GM12872 (cell line): ENCODE measurements around the gene EDDM3A.

Source experiments
- CTCF ChIP-seq: IDR thresholded peaks from 3 replicates; pipeline ENCODE4 v1.5.1; 2011; ENCODE audit warnings: low read depth, mild to moderate bottlenecking, low read length, moderate library complexity; ENCODE audit not compliant: insufficient read depth

Gene EDDM3A

GRCh38 chr14:20707622-20708021, 38.1 kb upstream of the EDDM3A start:
- TF ChIP-seq CTCF = no peak

- TF ChIP-seq CTCF = no peak
Observed at GRCh38 chr14:20711261-20711660, 34.4 kb upstream of the EDDM3A start.

- TF ChIP-seq CTCF = no peak
Observed at GRCh38 chr14:20711685-20712084, 34.0 kb upstream of the EDDM3A start.

GRCh38 chr14:20712904-20713303, 32.8 kb upstream of the EDDM3A start:
- TF ChIP-seq CTCF = no peak

GRCh38 chr14:20714593-20715250, 31.0 kb upstream of the EDDM3A start:
- TF ChIP-seq CTCF = no peak

GRCh38 chr14:20719777-20720176, 25.9 kb upstream of the EDDM3A start:
- TF ChIP-seq CTCF = no peak

GRCh38 chr14:20720741-20721140, 24.9 kb upstream of the EDDM3A start:
- no peak for TF ChIP-seq CTCF

GRCh38 chr14:20722016-20722415, 23.7 kb upstream of the EDDM3A start:
- TF ChIP-seq CTCF = no peak
